ENCODE measurements around the gene EMC10. TPM values are rescaled to one million over a fixed set of nuclear protein-coding genes. Genes with fewer than 3 reads are reported as not detected.

EMC10 gene
- total RNA-seq, 1 donor from 2014 or later: 274 TPM

GRCh38 chr19:50481351-50482149, 5.2 kb downstream of the EMC10 start:
- no peak for DNase-seq (ENCODE audit: low read depth)
- TF ChIP-seq CTCF (IDR thresholded peaks at IDR 0.05; ENCODE audit: insufficient read depth, low read length, poor library complexity, severe bottlenecking): no peak
- no peaks in the 10 kb centered on the region for H3K36me3 ChIP-seq (ENCODE audit: control insufficient read depth, insufficient read depth, low read length)
- no peak overlapping the region for H3K4me3 ChIP-seq (ENCODE audit: low read depth, low read length)
- H3K27me3 ChIP-seq (ENCODE audit: control insufficient read depth, insufficient read depth, low read length): no peaks in the 10 kb centered on the region

GRCh38 chr19:50482271-50482855, 6.1 kb downstream of the EMC10 start:
- Histone ChIP-seq H3K4me3 (ENCODE audit: low read depth, low read length) (no peak overlapping the region), H3K27me3 (ENCODE audit: control insufficient read depth, insufficient read depth, low read length) (peaks cover 4% of the 10 kb centered on the region), H3K36me3 (ENCODE audit: control insufficient read depth, insufficient read depth, low read length) (no peaks in the 10 kb centered on the region)
- no peak for DNase-seq (ENCODE audit: low read depth)
- TF ChIP-seq CTCF (IDR thresholded peaks at IDR 0.05; ENCODE audit: insufficient read depth, low read length, poor library complexity, severe bottlenecking): no peak

GRCh38 chr19:50482916-50483315, 6.6 kb downstream of the EMC10 start:
- Histone ChIP-seq H3K4me3 (ENCODE audit: low read depth, low read length) (no peak overlapping the region), H3K27me3 (ENCODE audit: control insufficient read depth, insufficient read depth, low read length) (peaks cover 9% of the 10 kb centered on the region), H3K36me3 (ENCODE audit: control insufficient read depth, insufficient read depth, low read length) (no peaks in the 10 kb centered on the region)
- no peak for DNase-seq (ENCODE audit: low read depth)
- no peak for TF ChIP-seq CTCF (IDR thresholded peaks at IDR 0.05; ENCODE audit: insufficient read depth, low read length, poor library complexity, severe bottlenecking)

GRCh38 chr19:50485284-50485955, 9.1 kb downstream of the EMC10 start:
- H3K27me3 ChIP-seq (ENCODE audit: control insufficient read depth, insufficient read depth, low read length): peaks cover 25% of the 10 kb centered on the region
- DNase-seq (ENCODE audit: low read depth): no peak
- TF ChIP-seq CTCF (IDR thresholded peaks at IDR 0.05; ENCODE audit: insufficient read depth, low read length, poor library complexity, severe bottlenecking): no peak
- no peaks in the 10 kb centered on the region for H3K36me3 ChIP-seq (ENCODE audit: control insufficient read depth, insufficient read depth, low read length)
- H3K4me3 ChIP-seq (ENCODE audit: low read depth, low read length): no peak overlapping the region

- no peaks in the 10 kb centered on the region for H3K36me3 ChIP-seq (ENCODE audit: control insufficient read depth, insufficient read depth, low read length)
- peaks cover 40% of the 10 kb centered on the region for H3K27me3 ChIP-seq (ENCODE audit: control insufficient read depth, insufficient read depth, low read length)
- no peak for DNase-seq (ENCODE audit: low read depth)
- peak; percentile 52 for TF ChIP-seq CTCF (IDR thresholded peaks at IDR 0.05; ENCODE audit: insufficient read depth, low read length, poor library complexity, severe bottlenecking)
- H3K4me3 ChIP-seq (ENCODE audit: low read depth, low read length): no peak overlapping the region
Measured at GRCh38 chr19:50486823-50487515, 10.7 kb downstream of the EMC10 start.

Data from kidney epithelial cell (primary cell).